22Rv1 (cell line): ENCODE data around the gene ZSCAN12.
"Not testable (repeated sequence)": the region's sequence is repeated elsewhere in the genome, so short reads cannot be mapped to it uniquely, and the experiment has no call there.

Experiments used
- H3K27ac ChIP-seq: fragments of 450-650 bp; 2 replicates; pipeline ENCODE4 v1.5.1; 2017
- CTCF ChIP-seq: fragments of 450-650 bp; IDR thresholded peaks from 2 replicates; pipeline ENCODE4 v1.5.1; 2017; ENCODE audit warnings: mild to moderate bottlenecking
- ZFX ChIP-seq: fragments of 450-650 bp; IDR thresholded peaks from 2 replicates; pipeline ENCODE4 v1.6.1; 2017; ENCODE audit warnings: antibody characterized with exemption, borderline replicate concordance

Gene ZSCAN12

GRCh38 chr6:28408076-28408802 is 8.7 kb upstream of the ZSCAN12 start:
- no peak overlapping the region for H3K27ac ChIP-seq
- TF ChIP-seq ZFX (no peak), CTCF (no peak)

- TF ChIP-seq ZFX (no peak), CTCF (no peak)
These were observed 7.9 kb upstream of the ZSCAN12 start for GRCh38 chr6:28407401-28407800.

GRCh38 chr6:28403923-28404322 is 4.4 kb upstream of the ZSCAN12 start:
- not testable (repeated sequence) for H3K27ac ChIP-seq

More at GRCh38 chr6:28407401-28407800, 7.9 kb upstream of the ZSCAN12 start:
- no peak overlapping the region for H3K27ac ChIP-seq

- H3K27ac ChIP-seq, result no peak overlapping the region
- TF ChIP-seq ZFX (no peak), CTCF (no peak)
These were observed 2.6 kb upstream of the ZSCAN12 start for GRCh38 chr6:28402197-28402596.

- H3K27ac ChIP-seq, result no peak overlapping the region
These were observed 1.6 kb upstream of the ZSCAN12 start for GRCh38 chr6:28401172-28401571.

GRCh38 chr6:28400122-28400451 is 540 bp upstream of the ZSCAN12 start:
- TF ChIP-seq ZFX (no peak), CTCF (no peak)
- H3K27ac ChIP-seq, result no peak overlapping the region

More at GRCh38 chr6:28401172-28401571, 1.6 kb upstream of the ZSCAN12 start:
- TF ChIP-seq CTCF (no peak), ZFX (no peak)

- no peak for TF ChIP-seq ZFX
- TF ChIP-seq CTCF, result no peak
- no peak overlapping the region for H3K27ac ChIP-seq
These were observed 3.6 kb downstream of the ZSCAN12 start for GRCh38 chr6:28395918-28396317.
